Medulla oblongata (tissue), 1 donor: ENCODE measurements around the gene RBM4.

ENCODE experiments used
- DNase-seq: peaks from one replicate; pipeline ENCODE4 v3.0.0-alpha.2; 2015; ENCODE audit errors: extremely low spot score

Gene RBM4

DNA sequence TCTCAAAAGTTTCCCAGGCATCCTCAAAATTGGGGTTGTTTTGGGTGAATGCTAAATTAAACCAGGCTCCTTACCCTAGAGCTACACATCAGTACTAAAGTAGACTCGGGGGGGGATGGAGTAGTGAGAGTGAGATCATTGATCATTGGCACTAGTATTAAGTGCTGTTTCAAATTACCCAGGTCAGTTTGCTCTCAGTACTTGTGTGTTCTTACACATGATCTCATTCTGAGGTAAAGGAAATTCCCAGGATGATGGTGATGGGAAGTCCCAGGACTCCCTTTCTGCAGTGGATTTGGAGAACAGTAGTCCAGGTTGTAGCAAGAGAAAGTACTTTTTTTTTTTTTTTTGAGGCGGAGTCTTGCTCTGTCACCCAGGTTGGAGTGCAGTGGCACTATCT is 12.5 kb downstream of the RBM4 start:
- no peak for DNase-seq

- no peak for DNase-seq
These were observed 14.1 kb downstream of the RBM4 start for GRCh38 chr11:66652651-66653050.

DNA sequence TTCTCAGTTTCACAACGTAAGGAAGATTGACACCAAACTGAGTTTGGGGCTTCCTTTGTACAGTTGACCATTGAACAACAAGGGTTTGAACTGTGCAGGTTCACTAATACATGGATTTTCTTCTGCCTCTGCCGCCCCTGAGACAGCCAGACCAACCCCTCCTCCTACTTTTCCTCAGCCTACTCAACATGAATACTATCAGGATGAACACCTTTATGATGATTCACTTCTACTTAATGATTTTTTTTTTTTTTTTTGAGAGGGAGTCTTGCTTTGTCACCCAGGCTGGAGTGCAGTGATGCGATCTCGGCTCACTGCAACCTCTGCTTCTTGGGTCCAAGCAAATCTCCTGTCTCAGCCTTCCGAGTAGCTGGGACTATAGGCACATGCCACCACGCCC is 14.6 kb downstream of the RBM4 start:
- DNase-seq, result no peak

DNA sequence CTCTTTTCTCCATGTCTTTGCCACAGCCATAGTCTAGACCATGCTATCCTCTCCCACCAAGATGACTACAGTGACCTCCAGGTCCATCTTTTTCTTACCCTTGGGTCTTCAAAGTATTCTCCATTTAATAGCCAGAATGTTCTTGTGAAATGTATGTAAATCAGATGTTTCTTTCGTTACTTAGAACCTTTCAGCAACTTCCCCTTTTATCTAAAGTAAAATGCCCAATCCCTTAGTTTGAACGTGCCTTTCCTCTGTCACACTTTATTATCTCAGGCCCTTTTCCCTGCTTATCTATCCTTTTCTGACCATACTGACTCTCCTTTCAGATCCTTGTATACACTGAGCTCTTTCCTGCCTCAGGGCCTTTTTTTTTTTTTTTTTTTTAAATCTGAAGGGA is 21.3 kb downstream of the RBM4 start:
- DNase-seq, result no peak

DNA sequence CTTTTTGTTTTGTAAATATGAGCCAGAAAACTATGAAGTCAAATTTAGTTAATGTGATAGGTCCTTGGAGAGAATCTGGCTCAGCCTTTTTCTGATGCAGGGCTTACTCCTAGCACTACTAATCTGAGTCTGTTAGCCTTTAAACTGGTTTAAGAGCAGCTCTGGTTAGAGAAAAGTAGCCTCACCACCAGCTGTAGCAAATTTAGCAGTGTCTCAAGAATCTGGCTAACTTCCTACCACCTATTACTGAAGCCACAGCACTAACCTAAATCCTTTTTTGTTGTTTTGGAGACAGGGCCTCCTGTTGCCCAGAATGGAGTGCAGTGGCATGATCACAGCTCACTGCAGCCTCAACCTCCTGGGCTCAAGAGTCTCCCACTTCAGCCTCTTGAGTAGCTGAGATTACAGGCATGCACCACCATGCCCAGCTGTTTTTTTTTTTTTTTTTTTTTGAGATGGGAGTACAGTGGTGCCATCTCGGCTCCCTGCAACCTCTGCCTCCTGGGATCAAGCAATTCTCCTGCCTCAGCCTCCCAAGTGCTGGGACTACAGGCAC is 25.3 kb downstream of the RBM4 start:
- DNase-seq, result no peak

DNA sequence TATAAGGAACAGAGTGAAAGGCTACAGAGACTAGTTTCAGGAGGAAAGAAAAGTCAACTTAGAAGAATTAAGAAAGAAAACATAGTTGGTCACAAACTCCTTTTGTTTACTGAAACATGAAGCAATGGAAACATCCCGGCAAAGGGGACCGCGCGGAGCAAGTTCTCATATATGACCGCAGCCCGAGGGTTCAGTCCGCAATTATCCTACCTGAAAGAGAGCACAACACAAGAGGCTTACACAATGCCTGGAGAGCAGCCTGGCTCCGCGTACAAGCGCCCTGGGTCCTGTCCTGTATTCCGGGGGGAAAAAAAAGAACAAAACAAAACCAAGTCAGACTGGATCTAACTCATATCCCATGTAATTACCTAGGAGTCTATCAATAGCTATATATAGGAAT is 26.9 kb downstream of the RBM4 start:
- DNase-seq, result no peak

- DNase-seq, result no peak
These were observed 32.3 kb downstream of the RBM4 start for GRCh38 chr11:66670816-66671215.

DNA sequence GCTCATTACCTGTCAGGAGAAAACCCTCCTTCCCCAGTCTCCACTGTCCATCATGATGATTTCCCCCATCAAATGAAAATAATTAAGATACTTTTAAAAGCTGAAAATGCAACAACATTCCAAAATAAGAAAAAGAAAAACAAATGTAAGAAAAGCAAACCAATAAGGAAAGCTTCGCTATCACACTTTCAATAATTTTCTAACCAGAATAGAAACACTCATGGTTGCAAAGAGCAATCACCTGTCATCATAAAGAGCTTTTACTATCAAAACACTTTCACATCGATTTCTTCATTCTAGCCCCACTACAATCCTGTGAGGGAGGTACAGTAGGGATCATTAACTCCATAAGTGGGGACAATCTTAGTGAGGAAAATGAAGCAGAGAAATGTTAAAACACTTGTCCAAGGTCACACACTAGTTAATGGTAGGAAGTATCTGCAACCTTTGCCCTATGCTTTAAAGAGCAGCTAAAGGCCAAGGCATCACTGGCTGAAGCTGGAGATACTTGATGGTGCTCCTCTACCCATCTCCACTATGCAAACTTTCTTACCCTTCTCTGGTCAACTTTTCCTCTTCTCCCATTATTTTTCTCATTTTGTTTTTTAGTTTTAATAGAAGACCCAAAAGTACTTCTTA is 36.6 kb downstream of the RBM4 start:
- DNase-seq, result no peak

- no peak for DNase-seq
These were observed 37.9 kb downstream of the RBM4 start for GRCh38 chr11:66676282-66676919.

DNA sequence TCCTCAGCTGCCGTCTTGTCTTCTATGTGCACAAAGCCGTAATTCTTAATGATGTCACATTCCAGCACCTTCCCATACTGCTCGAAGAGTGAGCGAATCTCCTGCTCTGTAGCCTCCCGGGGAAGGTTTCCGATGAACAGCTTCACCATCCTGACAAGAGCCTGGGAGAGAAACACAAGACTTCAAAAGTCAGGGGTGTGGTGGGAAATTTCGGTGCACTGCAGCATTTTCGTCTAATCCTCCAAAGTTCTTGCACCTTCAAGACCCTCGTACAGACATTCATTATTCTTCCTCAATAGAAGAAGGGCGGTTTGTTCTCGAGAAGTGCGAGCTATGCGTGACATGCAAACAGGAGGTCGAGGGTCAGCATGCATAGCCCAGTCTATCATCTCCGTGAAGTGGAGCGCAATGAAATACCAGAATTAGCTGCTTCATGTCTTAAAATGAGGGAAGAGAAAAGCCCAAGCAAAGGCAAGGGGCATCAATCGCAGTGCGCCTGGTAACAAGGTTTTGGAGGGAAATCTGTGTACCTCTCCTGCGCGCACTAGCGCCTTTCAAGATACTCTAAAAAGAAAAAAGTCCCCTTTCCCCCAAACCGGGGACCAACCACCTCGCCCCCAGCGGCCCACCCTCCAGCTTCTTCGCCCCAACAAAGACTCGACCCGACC is 38.6 kb downstream of the RBM4 start:
- DNase-seq, result no peak

GRCh38 chr11:66677599-66678375 is 39.3 kb downstream of the RBM4 start, which contains the start of gene RBM4B:
Gene RBM4B, minus strand, starts transcription at chr11:66677887. Its CDS starts 808 bp downstream, at chr11:66677079.
- peak; percentile 97 for DNase-seq

GRCh38 chr11:66680966-66681645 is 42.6 kb downstream of the RBM4 start:
- DNase-seq, result no peak

GRCh38 chr11:66683877-66684276 is 45.4 kb downstream of the RBM4 start:
- no peak for DNase-seq

- no peak for DNase-seq
These were observed 46.1 kb downstream of the RBM4 start for GRCh38 chr11:66684635-66685034.

GRCh38 chr11:66685276-66686099 is 47.0 kb downstream of the RBM4 start:
- no peak for DNase-seq

DNA sequence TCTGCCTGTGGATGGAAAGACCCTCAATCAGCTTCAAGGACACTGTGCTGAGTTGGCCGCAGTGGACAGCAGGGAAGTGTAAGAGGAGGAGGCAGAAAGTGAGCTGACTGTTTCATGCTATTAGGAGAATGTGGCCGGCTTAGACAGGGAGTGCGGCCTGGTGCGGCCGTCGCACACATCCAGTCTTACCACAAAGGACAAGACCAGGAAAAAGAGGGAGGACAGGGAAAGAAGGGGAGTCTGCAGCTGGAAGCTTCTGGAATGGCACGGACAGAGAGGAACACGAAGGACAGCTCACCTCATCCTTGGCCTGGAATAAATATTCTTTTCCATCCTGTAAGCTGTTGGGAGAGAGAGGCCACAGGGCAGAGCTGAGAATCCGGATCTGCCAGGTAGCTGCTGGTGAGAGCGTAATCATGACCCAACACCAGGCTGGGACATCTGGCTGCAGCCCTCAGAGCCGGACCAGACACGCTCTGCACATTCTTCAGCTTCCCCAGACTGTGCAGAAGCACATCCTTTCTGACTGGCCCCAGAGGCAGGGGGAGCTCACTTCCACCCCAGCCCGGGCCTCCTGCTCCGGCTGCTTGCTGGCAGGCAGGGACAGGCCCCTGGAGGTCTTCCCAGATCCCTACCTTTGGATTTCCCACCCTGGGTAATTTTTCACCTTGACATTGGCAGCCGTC is 47.7 kb downstream of the RBM4 start:
- no peak for DNase-seq

DNA sequence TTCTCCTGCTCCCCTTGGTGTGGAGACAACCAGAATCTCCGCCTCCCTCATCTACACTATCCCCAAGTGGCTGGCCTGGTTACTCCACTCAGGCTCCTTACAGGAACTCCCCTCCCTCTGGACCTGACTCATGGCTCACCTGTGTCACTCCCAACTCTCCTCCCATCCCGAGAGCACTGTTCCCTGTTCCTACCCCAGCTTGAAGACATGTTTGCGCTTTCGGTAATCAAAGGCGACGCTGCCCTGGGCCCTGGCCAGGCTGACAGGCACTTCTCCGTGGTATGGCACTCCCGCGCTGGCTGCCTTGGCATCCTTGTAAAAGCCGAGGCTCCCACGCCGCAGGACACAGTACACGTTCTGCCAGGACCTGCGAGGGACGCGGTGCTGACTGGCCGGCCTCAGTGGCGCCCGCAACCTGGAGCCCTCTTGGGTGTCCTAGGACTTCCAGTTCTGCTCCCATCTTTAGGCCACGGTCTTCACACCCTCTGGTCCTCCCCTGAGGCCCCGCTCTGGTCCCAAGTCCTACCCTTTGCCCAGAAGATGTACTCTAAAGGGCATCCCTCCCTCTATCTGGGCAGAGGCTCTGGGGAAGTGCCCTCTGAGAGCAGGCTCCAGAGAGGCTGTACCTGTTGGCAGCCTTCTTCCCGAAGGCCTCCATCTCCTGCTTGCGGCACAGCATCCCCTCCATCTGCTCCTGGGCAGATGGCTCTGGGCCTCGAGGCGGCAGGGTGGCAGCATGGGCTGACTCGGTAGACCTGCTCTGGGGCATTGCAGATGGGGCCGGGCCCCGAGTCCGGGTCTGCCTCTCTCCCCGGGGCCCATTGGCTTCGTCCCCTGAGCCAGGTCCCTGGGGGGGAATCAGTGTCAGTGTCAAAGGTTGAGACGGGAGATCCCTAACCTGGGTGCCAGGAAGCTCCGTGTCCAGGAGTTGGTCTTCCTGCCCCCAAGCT is 48.6 kb downstream of the RBM4 start:
- no peak for DNase-seq

GRCh38 chr11:66687831-66688281 is 49.4 kb downstream of the RBM4 start:
- no peak for DNase-seq
